IgD-negative memory B cell (primary cell): ENCODE measurements around the gene LRRC58. TPM values are rescaled to one million over a fixed set of nuclear protein-coding genes. Genes with fewer than 3 reads are reported as not detected.

ENCODE experiments used
- H3K27ac Mint-ChIP-seq, 3 donors: one replicate each; pipeline ENCODE4 v1.8.0; 2020 to 2022; ENCODE audit warnings: mild to moderate bottlenecking in 3 of 3, mixed read lengths in 3 of 3, moderate library complexity in 1 of 3
- H3K27me3 Mint-ChIP-seq: one replicate; pipeline ENCODE4 v1.8.0; 2021; ENCODE audit warnings: mixed read lengths
- H3K36me3 Mint-ChIP-seq: one replicate; pipeline ENCODE4 v1.8.0; 2020; ENCODE audit warnings: mild to moderate bottlenecking, mixed read lengths
- H3K4me1 Mint-ChIP-seq, 3 donors: one replicate each; pipeline ENCODE4 v1.8.0; 2020 to 2022; ENCODE audit warnings: mixed read lengths in 3 of 3, mild to moderate bottlenecking in 1 of 3
- H3K4me3 Mint-ChIP-seq, 4 donors: one replicate each; pipeline ENCODE4 v1.8.0; 2020 to 2022; ENCODE audit warnings: mild to moderate bottlenecking in 4 of 4, mixed read lengths in 4 of 4, moderate library complexity in 3 of 4
- H3K9me3 Mint-ChIP-seq, 3 donors: one replicate each; pipeline ENCODE4 v1.8.0; 2020 to 2021; ENCODE audit warnings: mixed read lengths in 3 of 3, mild to moderate bottlenecking in 1 of 3
- polyA plus RNA-seq: library from polyadenylated mRNA; unstranded; fragments of 300-500 nt; fragmentation: Illumina TruSeq; gene quantifications from one replicate; pipeline ENCODE4 v1.2.3, GENCODE V29; 2021

LRRC58 gene
- polyA plus RNA-seq, 1 donor from 2014 or later, result 6.6 TPM

GRCh38 chr3:120275618-120276017 lies 73.5 kb downstream of the LRRC58 start:
- Mint-ChIP-seq H3K27ac (no peak overlapping the region), H3K36me3 (no peaks in the 10 kb centered on the region), H3K4me3 (no peak overlapping the region), H3K9me3 (peaks cover 0 to 3% (median 0%) of the 10 kb centered on the region in 3 donors), H3K27me3 (peaks cover 3% of the 10 kb centered on the region), H3K4me1 (peaks cover 0 to 1% (median 0%) of the 10 kb centered on the region in 3 donors)

- Mint-ChIP-seq H3K9me3 (peaks cover 0 to 3% (median 0%) of the 10 kb centered on the region in 3 donors), H3K4me3 (no peak overlapping the region), H3K27me3 (peaks cover 6% of the 10 kb centered on the region), H3K36me3 (no peaks in the 10 kb centered on the region), H3K27ac (no peak overlapping the region), H3K4me1 (no peaks in the 10 kb centered on the region)
Observed at GRCh38 chr3:120274739-120275167, 74.4 kb downstream of the LRRC58 start.

Other genes starting within 250 kb of the LRRC58 start
- gene GPR156, start 64.1 kb downstream of the LRRC58 start, polyA plus RNA-seq, result not detected
- gene FSTL1, start 101.6 kb upstream of the LRRC58 start, polyA plus RNA-seq, result not detected
- gene NDUFB4, start 247.0 kb upstream of the LRRC58 start, polyA plus RNA-seq, result 238 TPM